Activated T-cell treated with anti-CD3 and anti-CD28 coated beads, Interleukin-2, amount 50 U/mL, for 1 hour (primary cell): ENCODE measurements around the gene FBLN5.
"Not testable (repeated sequence)": the region's sequence is repeated elsewhere in the genome, so short reads cannot be mapped to it uniquely, and the experiment has no call there.

Experiments used
- DNase-seq: peaks from one replicate; pipeline ENCODE4 v3.0.0-alpha.2; 2020

FBLN5 gene

GRCh38 chr14:91904483-91904882 lies 43.0 kb downstream of the FBLN5 start:
- DNase-seq, result no peak

DNA sequence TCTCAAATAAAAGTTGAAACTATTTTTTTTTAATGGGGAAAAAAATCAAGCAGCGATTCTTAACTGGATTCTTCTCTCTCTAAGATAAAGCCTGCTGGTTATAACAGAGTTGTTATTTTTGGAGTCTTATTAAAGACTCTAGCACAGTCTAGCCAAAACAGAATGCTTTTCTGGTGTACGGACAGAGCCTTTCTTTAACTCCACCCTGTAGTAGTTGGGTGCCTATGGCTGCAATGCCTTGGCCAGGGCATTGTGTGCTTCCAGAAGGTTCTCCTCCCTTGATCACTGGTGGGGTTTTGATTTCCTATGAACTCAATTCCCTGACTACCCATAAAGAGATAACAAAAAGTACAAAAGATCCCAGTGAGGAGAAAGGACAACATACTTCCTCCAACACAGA lies 44.4 kb downstream of the FBLN5 start:
- no peak for DNase-seq

GRCh38 chr14:91902336-91902735 lies 45.2 kb downstream of the FBLN5 start:
- DNase-seq, result no peak

GRCh38 chr14:91901449-91902226 lies 45.9 kb downstream of the FBLN5 start:
- DNase-seq, result no peak

- no peak for DNase-seq
Observed at GRCh38 chr14:91899806-91900205, 47.7 kb downstream of the FBLN5 start.

GRCh38 chr14:91899213-91899612 lies 48.3 kb downstream of the FBLN5 start:
- DNase-seq, result no peak

- no peak for DNase-seq
Observed at GRCh38 chr14:91898372-91898771, 49.1 kb downstream of the FBLN5 start.

DNA sequence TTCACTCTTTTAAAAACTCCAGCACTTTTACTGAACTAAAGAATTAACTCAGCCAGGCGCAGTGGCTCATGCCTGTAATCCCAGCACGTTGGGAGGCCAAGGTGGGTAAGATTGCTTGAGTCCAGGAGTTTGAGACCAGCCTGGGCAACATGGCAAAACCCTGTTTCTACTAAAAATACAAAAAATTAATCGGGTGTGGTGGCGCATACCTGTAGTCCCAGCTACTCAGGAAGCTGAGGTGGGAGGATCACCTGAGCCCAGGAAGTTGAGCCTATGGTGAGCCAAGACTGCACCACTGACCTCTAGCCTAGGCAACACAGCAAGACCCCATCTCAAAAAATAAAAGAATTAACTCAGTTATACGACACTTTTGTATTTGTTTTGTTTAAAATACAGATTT lies 49.8 kb downstream of the FBLN5 start:
- not testable (repeated sequence) for DNase-seq

DNA sequence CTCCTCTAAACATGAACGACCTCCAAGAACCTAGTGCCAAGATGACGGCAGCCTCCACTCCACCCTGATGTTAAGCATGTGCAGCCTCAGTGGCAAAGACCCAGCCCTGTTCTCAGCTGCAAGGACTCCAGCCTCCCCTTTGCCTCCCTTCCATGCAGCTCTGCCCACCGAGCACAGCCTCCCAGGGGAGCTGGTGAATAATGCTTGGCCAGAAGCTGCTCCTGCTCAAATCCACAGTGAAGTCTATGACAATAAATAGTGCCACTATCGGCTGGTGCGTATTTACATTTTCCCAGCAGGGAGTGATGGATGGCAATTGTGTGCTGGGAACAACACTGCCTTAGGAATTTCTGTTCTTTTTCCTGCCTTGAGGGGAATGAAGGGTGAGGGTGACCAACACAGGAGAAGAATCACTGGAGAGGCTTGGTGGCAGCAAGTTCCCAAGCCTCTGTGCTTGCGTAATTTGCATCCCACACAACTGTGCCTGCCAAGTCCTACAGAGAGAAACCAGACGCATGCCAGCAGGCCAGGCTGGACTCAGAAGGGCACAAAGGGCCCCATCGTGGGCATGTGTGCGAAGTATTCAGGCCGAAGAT lies 50.3 kb downstream of the FBLN5 start:
- no peak for DNase-seq

DNA sequence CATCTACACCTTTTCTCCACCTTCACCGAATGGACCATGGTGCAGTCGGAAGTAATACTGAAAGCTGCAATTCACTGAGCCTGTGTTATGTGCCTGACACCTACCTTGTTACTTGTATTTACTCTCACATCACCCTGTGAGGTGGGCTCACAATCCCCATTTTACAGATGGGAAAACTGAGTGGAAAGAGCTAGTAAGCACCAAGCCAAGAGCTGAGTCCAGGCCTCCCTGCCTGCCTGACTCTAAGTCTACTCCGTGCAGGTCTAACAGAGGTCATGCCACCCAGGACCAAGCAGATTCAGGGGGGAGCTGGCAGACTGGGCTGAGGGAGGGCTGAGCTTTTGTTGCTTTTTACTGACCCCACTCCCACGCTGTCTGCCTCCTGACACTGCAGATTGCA lies 51.1 kb downstream of the FBLN5 start:
- no peak for DNase-seq

DNA sequence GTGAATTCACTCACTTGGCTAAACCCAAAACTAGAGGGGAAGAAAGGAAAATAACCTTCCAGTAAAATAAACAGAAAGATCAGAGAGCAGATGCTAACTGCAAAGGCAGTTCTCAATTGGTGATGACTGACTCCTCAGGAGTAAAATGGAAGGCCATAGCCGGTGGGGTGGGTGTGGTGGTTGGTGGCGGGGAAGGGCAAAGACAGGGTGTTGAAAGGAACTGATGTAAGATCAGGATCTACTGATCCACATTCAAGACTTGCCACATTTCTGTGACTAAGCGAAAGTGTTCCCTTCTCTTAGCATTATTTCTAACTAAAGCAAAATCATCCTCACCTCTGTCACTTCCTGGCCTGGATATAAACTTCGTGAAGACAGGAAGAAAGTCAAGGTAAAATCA lies 53.8 kb downstream of the FBLN5 start:
- DNase-seq, result no peak

DNA sequence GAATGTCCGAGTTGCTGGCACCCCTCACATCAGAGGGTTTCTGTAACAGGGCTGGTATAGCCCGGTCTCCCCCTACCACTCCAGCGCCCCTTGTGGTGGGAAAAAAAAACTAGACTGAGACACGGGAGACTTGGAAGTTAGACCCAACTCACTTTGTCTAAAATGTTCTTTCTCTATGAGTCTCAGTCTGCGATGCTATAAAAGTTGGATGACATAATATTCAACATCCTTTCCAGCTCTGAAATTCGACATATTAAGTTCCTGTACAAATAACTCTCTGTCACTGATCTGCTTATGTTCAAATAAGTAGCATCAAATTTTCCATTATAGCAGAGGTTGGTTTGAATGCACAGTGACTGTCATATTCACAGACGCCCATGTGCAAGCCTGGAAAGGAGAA lies 54.5 kb downstream of the FBLN5 start:
- DNase-seq, result no peak

GRCh38 chr14:91891721-91892220 lies 55.7 kb downstream of the FBLN5 start:
- no peak for DNase-seq

GRCh38 chr14:91891101-91891500 lies 56.4 kb downstream of the FBLN5 start:
- DNase-seq, result no peak

GRCh38 chr14:91890291-91890749 lies 57.2 kb downstream of the FBLN5 start:
- no peak for DNase-seq

DNA sequence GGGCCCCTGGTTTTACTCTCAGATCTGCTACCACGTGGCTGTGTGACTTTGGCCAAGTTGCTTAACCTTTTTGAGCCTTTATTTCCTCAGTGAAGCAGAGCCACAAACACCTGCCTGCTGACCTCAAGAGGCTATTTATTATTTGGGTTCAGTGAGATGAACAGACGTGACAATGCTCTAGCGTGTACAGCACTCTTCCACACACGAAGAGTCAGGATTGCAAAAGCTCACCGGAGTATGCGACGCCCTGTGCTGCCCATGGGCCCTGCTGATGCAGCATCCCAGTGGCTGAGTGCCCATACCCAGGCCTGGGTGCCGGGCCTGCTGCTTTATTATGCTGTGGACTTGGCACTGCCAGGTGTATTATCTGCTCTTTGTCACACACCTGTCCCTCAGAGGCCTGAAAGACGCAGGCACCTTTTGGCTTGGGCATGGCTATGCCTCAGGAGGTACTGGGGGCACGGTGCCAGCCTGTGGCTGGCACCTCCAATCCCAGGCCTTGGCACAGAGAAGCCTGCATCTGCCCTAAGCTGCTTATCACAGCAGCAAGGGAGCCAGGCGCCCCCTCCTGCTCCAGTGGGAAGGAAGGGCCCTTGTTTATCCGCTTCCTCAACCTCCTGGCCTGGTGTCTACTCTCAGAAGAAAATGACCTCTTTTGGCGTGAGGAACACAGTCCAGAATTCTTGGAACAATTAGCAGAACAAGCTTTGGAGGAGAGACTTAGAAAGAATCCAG lies 57.9 kb downstream of the FBLN5 start:
- DNase-seq, result no peak

- DNase-seq, result no peak
Observed at GRCh38 chr14:91888641-91889476, 58.6 kb downstream of the FBLN5 start.

GRCh38 chr14:91886961-91887360 lies 60.5 kb downstream of the FBLN5 start:
- no peak for DNase-seq

DNA sequence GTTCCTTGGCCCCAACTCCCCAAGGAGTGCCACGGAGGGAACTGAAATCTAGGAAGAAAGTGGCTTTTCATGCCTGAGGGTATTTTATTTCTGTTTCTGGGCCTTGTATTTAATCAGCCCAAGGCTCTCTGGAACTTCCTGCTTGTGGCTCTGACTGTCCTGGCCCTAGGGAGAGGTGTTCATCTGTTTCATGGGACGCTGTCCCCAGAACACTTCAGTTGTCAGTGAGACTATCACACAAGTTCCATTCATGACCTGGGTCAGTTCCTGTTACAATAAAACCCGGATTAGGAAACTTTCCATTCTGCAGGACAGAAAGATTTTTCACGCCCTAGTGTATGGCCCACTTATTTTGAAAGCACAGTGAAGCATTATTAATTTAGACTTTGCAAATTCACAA lies 61.7 kb downstream of the FBLN5 start:
- DNase-seq, result no peak

DNA sequence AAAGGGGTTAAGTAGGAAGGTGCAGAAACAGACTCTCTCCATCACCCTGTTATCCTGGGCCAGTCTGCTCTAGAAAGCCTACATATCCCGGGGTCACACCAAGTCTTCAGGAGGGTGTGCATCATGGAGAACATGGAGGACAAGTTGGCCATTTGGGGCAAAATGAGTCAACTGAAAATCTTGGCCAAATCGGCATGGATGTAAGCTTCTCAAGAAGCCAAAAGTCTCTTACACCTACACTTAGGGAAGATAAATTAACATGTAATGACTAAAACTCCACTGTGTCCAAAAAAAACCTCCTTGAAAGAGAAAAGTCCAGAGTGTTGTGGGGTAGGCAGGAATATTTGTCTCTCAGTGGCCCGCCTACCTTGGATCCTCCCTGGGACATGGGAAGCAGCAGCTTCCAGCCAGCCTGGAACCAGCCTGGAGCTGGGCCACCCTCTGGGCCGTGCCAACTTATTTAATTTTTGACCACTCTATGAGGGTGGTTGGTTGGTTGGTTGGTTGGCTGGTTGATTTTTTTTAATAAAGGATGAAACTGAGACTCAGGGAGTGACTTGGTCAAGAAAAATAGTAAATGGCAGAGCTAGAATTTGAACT lies 62.3 kb downstream of the FBLN5 start:
- no peak for DNase-seq

- DNase-seq, result no peak
Observed at GRCh38 chr14:91884664-91885063, 62.8 kb downstream of the FBLN5 start.

GRCh38 chr14:91883753-91884152 lies 63.7 kb downstream of the FBLN5 start:
- DNase-seq, result no peak
